ENCODE data around the gene NUBP2.

The NUBP2 gene

DNA sequence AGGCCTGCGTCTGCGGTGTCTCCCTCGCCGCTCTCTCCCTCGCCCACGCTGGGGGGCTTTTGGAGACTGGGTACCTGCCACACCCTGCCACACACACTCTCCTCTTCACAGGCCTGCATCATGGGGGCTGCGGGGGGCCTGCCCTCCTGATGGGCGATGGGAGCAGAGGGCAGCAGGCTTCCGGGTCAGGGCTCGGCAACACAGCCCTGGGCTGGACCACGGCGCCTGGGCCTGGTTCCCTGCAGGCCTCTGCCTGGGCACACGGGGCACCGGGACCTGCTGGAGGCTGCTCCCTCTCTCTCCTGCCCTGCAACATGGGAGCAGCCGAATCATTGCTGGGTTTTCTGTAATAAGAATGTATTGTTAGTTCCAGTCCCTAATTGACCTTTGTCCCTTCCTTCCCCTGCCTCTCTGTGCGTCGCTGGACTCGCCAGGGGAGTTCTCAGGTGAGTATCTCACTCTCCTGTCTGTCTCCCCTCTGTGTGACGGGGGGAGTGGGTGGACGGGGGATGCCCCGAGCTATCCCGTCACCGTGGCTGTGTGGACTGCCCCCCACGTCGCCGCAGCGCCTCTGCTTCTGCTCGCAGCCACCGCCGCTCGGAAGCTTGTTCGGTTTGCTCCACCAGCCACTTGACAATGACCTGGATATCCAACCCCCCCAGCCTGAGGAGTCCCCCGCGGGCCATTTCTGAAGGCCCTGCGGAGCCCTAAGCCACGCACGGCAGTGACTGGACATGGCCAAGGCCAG, 24.9 kb upstream of the NUBP2 start:
- in situ Hi-C loops (cut with HindIII; ENCODE audit: low sequenced_read_pairs): no loop called here

DNA sequence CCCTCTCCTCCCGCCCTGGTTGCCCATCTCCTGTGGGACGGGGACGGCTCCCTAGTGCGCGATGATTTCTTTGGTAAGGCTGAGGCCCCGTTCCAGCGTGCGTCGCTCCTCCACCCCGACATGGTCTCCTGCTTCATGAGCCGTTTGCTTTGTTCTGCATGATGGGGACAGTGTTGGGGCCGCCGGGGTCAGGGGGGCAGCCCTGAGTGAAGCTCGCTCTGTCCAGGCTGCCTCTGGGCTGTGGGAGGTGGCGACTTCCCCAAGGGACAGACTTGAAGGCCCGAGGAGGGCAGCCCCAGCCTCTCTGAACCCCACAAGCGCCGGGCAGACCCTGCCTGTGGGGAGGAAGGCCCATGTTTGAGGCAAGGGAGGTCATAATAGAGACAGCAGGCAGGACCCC, 23.8 kb upstream of the NUBP2 start:
- in situ Hi-C loops (cut with HindIII; ENCODE audit: low sequenced_read_pairs): no loop called here

DNA sequence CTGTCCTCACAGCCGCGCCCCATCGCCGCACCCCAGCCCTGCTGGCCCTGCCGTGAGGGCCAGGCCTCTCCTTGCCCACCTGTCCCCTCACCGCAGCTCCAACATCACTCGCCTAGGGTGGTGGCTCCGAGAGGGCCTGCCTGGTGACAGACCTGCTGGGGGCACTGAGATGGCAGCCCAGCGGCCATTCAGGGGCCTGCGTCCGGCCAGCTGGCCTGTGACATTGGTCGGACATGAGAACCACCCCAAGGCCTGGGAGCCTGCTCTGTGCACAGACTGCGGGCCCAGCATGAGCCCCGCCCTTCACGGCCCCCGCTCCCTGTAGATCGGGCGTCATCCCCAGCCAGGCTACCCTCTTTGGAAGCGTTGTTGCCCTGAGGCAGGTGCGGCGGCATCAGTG, 23.2 kb upstream of the NUBP2 start:
- in situ Hi-C loops (cut with HindIII; ENCODE audit: low sequenced_read_pairs): no loop called here

DNA sequence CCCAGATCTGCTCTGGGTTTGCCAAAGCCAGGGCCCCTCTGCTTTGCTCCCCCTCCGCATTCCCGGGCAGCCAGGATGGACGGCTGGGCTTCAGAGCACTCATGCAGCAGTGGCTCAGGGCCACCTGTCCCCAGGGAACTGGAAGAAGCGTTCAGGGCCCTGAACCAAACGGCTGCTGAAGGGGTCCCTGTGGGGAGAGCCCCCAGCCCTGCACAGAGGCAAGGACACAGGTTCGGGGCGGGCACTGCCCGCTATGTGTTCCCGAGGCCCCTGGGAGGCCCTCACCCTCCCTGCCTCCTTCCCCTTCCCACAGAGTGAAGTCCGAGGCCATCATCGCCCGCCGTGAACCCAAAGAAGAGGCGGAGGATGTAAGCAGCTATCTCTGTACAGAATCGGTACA, 21.8 kb upstream of the NUBP2 start:
- in situ Hi-C loops (cut with HindIII; ENCODE audit: low sequenced_read_pairs): loop anchor here (10.0 kb wide), 1 partner anchor 56 kb away; the partner anchor contains the start of gene MAPK8IP3

DNA sequence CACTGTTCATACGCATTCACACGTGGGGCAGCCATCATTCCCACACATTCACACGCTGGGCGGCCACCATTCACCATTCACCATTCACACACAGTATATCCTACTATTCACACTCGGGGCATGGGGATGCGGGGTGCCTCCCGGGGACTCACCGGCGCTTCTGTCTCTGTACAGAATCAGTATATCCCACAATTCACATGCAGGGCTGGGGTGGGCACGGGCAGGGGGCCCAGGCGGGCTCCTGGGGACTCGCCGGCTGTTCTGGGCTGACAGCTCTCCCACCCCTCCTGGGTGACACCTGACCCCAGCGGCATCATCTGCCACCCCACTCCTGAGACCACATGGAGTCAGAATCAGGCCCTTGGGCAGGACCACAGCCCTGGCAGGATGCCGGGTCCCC, 21.0 kb upstream of the NUBP2 start:
- in situ Hi-C loops (cut with HindIII; ENCODE audit: low sequenced_read_pairs): loop anchor here (10.0 kb wide), 1 partner anchor 57 kb away; the partner anchor contains the start of gene MAPK8IP3

DNA sequence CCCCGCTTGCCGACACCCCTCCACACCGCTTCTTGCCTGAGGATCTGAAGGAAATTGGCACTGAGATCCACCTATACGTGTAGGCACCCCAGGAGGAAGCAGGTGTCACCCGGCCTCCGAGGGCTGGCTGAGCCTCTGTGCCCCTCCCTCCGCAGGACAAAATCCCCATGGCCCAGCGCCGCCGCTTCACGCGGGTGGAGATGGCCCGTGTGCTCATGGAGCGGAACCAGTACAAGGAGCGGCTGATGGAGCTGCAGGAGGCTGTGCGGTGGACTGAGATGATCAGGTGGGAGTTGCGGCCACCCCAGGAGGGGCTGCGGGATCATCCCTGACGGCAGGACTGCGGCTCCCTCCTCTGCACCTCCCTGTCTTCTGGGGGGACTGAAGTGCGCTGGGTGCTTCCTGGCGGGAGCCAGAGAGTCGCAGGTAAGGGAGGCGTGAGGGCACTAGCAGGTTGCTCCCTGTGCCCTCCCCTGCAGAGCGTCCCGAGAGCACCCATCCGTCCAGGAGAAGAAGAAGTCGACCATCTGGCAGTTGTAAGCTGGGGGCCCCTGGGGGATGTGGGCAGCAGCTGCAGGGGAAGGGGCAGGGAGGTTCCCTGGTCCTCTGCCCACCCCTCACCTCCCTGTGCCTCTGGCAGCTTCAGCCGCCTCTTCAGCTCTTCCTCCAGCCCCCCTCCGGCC, 20.4 kb upstream of the NUBP2 start:
- in situ Hi-C loops (cut with HindIII; ENCODE audit: low sequenced_read_pairs): loop anchor here (10.0 kb wide), 1 partner anchor 58 kb away; the partner anchor contains the start of gene MAPK8IP3

DNA sequence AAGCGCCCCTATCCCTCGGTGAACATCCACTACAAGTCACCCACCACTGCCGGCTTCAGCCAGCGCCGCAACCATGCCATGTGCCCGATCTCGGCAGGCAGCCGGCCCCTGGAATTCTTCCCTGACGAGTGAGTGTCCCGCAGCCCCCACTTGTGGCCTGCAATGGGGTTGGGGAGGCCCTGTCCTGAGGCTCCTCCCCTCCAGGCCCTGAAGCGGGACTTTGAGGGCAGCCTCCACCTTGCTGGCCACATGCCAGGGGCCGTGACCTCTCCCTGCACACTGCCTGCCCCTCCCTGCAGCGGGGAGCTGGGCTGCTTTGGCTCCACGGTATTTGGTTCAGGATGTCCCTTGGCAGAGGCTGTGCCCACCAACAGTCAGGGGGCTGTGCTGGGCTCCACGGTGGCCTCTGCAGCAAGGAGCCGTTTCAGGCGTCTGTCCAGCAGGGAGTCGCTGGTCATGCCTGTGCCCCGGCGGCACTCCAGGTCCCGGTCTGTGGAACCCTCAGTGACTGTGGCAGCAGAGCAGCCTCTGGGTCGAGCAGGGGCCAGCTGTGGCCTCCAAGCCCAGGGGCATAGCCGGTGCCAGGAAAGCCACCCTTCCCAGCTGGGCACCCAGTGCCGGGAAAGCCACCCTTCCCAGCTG, 19.8 kb upstream of the NUBP2 start:
- in situ Hi-C loops (cut with HindIII; ENCODE audit: low sequenced_read_pairs): loop anchor here (10.0 kb wide), 1 partner anchor 58 kb away; the partner anchor contains the start of gene MAPK8IP3

DNA sequence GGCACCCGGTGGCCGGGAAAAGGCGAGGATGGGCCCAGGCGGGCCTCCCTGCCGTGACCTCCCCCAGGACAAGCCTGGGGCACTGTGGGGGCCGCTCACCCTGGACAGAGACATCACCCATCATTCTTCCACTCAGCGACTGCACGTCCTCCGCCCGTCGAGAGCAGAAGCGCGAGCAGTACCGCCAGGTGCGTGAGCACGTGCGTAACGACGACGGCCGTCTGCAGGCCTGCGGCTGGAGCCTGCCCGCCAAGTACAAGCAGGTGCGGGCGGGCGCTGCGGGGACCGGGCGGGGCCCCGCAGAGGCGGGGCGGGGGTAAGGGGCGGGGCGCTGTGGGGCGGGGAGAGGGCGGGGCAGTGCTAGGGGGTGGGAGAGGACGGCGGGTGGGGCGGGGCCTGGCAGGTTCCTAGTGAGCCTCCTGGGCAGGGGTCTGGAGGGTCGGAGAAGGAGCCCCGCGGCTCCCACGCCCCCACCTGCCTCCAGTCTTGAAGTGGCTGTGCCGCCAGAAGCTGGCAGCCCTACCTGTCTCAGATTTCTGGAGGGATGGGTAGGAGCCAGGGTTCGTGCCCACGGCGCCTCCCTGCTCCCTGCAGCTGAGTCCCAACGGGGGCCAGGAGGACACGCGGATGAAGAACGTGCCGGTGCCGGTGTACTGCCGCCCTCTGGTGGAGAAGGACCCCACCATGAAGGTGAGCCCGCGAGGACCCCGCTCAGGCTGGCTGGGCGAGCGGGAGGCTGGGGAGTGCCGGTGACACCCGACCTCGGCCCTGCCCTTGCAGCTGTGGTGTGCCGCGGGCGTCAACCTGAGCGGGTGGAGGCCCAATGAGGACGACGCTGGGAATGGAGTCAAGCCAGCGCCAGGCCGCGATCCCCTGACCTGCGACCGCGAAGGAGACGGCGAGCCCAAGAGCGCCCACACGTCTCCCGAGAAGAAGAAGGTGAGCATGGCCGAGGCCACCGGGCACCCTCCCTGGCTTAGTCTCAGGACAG, 18.9 kb upstream of the NUBP2 start:
- in situ Hi-C loops (cut with HindIII; ENCODE audit: low sequenced_read_pairs): loop anchor here (10.0 kb wide), 1 partner anchor 59 kb away; the partner anchor contains the start of gene MAPK8IP3

DNA sequence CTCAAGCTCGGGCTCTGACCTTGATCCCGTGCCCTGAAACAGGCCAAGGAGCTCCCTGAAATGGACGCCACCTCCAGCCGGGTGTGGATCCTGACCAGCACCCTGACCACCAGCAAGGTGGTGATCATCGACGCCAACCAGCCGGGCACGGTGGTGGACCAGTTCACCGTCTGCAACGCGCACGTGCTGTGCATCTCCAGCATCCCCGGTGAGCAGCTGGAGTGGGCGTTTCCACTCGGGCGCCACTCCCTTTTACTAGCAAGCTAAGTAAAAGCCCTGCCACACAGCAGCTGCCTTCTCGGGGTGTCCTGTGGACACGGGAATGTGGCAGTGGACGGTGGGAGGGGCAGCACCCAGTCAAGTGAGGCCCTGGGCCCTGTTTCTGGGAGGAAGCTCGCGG, 17.8 kb upstream of the NUBP2 start:
- in situ Hi-C loops (cut with HindIII; ENCODE audit: low sequenced_read_pairs): loop anchor here (10.0 kb wide), 1 partner anchor 60 kb away; the partner anchor contains the start of gene MAPK8IP3

DNA sequence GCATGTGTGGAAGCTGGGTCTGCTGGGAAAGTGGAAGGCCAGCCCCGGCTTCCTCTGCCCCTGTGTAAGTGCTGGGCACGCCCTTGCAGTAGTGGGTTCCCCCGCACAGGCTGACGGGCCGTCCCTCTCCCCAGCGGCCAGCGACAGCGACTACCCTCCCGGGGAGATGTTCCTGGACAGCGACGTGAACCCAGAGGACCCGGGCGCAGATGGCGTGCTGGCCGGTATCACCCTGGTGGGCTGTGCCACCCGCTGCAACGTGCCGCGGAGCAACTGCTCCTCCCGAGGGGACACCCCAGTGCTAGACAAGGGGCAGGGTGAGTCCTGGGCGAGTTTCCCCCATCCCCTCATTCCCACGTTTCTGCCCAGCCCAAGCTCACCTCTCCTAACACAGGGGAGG, 16.9 kb upstream of the NUBP2 start:
- in situ Hi-C loops (cut with HindIII; ENCODE audit: low sequenced_read_pairs): loop anchor here (10.0 kb wide), 1 partner anchor 61 kb away; the partner anchor contains the start of gene MAPK8IP3

DNA sequence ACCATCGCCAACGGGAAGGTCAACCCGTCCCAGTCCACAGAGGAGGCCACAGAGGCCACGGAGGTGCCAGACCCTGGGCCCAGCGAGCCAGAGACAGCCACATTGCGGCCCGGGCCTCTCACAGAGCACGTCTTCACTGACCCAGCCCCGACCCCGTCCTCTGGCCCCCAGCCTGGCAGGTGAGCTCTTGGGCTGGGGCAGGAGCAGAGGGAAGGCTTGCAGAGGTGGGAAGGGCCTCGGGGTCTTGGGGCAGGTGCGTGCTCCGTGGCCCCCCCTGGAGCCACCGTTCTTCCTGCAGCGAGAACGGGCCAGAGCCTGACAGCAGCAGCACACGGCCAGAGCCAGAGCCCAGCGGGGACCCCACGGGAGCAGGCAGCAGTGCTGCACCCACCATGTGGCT, 16.5 kb upstream of the NUBP2 start:
- in situ Hi-C loops (cut with HindIII; ENCODE audit: low sequenced_read_pairs): loop anchor here (10.0 kb wide), 1 partner anchor 61 kb away; the partner anchor contains the start of gene MAPK8IP3

DNA sequence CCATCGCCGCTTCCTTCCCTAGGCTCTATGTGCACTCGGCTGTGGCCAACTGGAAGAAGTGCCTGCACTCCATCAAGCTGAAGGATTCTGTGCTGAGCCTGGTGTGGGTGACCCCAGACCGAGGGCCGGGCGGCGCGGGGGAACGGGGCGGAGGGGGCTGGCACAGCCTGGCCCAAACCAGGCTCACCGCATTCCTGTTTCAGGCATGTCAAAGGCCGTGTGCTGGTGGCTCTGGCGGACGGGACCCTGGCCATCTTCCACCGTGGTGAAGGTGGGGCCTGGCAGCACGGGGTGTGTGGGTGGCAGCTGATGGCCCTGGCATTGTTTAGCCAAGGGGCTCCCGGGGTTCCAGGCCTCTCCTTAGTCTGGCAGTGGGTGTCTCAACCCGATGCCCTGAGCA, 16.1 kb upstream of the NUBP2 start:
- in situ Hi-C loops (cut with HindIII; ENCODE audit: low sequenced_read_pairs): loop anchor here (10.0 kb wide), 1 partner anchor 62 kb away; the partner anchor contains the start of gene MAPK8IP3

DNA sequence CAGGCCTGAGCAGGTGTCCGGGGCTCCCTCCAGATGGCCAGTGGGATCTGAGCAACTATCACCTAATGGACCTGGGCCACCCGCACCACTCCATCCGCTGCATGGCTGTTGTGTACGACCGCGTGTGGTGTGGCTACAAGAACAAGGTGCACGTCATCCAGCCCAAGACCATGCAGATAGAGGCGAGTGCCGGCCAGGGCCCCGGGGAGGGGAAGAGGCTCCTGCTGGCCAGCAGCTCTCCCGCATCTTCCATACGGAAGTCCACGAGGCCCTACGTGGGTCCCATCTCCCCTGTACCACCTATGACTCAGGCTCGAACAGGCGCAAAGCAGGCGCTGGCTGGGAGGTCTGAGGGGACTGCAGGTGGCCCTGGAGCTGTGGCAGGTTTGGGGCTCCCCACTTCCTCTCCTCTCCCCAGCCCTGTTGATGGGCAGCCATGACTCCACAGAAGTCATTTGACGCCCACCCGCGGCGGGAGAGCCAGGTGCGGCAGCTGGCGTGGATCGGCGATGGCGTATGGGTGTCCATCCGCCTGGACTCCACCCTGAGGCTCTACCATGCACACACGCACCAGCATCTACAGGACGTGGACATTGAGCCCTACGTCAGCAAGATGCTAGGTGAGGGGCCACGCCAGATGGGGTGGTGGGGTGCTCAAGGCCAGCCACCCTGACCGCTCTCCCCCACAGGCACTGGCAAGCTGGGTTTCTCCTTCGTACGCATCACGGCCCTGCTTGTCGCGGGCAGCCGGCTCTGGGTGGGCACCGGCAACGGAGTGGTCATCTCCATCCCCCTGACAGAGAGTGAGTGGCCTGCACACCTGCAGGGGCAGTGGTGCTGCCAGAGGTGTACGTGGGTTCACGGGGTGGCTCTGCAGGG, 15.4 kb upstream of the NUBP2 start:
- in situ Hi-C loops (cut with HindIII; ENCODE audit: low sequenced_read_pairs): loop anchor here (10.0 kb wide), 1 partner anchor 63 kb away; the partner anchor contains the start of gene MAPK8IP3

DNA sequence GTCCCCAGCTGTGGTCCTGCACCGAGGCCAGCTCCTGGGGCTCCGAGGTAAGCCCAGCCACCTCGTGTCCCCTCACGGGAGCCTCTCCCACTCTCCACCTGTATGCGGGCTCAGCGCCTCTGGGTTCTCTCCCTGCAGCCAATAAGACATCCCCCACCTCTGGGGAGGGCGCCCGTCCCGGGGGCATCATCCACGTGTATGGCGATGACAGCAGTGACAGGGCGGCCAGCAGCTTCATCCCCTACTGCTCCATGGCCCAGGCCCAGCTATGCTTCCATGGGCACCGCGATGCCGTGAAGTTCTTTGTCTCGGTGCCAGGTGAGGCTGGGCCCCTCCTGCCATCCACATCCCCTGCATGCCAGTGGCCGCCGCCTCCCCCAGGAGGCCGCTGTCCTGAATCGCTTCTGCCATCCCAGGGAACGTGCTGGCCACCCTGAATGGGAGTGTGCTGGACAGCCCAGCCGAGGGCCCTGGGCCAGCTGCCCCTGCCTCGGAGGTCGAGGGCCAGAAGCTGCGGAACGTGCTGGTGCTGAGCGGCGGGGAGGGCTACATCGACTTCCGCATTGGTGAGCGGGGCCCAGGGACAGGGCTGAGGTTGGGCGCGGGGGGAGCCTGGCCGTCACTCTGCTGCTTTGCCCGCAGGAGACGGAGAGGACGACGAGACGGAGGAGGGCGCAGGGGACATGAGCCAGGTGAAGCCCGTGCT, 14.5 kb upstream of the NUBP2 start:
- in situ Hi-C loops (cut with HindIII; ENCODE audit: low sequenced_read_pairs): loop anchor here (10.0 kb wide), 1 partner anchor 63 kb away; the partner anchor contains the start of gene MAPK8IP3

DNA sequence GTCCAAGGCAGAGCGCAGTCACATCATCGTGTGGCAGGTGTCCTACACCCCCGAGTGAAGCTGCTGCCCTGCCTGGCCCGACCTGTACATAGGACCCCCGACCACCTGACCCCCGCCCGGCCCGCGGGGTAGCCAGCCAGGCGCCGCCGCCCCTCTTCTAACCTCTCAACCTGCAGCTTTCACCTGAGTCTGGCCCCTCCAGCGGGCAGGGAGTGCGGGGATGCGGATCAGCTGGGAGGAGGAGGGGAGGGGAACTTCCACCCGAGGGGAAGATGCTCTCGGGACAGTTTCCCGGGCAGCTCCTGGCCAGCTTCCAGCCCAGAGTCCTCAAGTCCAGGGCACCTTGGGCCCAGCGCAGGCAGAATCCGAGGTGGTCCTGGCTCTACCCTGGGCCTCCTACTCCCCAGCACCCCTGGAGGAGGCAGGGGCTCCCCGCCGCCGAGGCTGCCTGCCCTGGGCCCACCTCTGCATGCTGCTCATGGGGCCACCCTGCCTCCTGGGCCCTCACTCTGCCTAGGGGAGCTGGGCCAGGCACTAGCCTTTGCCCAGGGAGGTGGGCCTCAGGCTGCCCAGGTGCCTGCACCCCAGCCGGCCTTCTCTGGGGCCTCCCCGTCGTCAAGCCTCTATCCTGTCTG, 13.9 kb upstream of the NUBP2 start:
- in situ Hi-C loops (cut with HindIII; ENCODE audit: low sequenced_read_pairs): loop anchor here (10.0 kb wide), 1 partner anchor 64 kb away; the partner anchor contains the start of gene MAPK8IP3

DNA sequence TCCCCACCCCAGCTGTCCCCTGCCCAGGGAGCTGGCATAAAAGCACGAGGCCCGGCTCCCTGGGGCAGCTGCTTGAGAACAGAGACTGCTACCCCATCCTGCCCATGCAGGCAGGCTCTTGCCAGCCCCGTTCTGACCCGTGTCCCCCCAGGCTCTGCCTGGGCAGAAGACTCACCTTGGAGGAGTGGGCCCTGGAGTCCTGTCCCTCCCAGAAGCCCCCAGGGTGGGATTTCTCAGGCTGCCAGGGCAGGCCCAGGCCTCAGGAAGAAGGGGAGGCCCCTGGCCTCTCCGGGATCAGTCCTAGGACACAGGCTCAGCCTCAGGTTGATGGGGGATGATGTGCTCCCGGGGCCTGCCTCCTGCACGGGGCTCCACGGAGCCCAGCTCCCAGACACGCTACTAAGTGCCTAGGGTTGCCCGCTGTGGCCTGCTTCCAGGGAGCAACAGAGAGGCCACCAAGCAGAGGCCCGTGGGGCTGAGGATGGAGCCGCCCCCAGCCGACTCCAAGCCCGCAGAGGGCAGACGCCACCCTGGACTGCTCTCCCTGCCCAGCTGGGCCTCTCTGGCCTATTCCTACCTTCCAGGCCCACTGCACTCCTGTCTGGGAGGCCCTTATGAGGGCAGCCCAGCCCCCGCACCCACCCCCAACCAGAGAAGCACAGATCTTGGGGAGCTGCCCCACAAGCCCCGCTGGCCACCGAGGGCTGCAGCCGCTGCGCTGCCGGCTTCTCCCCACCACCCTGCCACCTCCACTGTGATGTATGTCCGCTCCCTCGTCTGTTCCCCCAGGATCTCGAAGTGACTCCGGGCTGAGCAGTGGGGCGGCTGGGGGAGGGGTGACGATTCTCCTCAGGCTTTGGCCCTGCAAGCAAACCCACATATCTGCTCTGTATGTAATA, 13.1 kb upstream of the NUBP2 start:
- in situ Hi-C loops (cut with HindIII; ENCODE audit: low sequenced_read_pairs): loop anchor here (10.0 kb wide), 1 partner anchor 65 kb away; the partner anchor contains the start of gene MAPK8IP3

All from endothelial cell of hepatic sinusoid (primary cell).